CMK (cell line): ENCODE data around the gene PACRG.

ENCODE experiments used
- DNase-seq: peaks from one replicate; pipeline ENCODE4 v3.0.0-alpha.2; 2010; ENCODE audit warnings: low read depth

Gene PACRG

DNA sequence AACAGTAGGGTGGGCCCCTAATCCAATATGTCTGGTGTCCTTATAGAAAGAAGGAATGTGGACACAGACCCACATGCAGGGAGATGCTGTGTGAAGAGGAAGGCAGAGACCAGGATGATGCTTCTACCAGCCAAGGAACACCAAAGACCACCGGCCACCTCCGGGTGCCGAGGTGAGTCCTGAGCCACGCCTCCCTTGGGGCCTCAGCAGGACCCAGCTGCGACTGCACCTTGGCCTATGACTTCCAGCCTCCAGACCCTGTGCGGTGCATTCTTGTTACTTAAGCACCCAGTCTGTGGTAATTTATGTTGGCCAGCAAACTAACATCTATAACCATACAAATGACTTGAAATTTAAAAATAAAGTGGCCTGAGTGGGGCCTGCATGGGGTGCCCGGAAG, 607.3 kb downstream of the PACRG start:
- no peak for DNase-seq

DNA sequence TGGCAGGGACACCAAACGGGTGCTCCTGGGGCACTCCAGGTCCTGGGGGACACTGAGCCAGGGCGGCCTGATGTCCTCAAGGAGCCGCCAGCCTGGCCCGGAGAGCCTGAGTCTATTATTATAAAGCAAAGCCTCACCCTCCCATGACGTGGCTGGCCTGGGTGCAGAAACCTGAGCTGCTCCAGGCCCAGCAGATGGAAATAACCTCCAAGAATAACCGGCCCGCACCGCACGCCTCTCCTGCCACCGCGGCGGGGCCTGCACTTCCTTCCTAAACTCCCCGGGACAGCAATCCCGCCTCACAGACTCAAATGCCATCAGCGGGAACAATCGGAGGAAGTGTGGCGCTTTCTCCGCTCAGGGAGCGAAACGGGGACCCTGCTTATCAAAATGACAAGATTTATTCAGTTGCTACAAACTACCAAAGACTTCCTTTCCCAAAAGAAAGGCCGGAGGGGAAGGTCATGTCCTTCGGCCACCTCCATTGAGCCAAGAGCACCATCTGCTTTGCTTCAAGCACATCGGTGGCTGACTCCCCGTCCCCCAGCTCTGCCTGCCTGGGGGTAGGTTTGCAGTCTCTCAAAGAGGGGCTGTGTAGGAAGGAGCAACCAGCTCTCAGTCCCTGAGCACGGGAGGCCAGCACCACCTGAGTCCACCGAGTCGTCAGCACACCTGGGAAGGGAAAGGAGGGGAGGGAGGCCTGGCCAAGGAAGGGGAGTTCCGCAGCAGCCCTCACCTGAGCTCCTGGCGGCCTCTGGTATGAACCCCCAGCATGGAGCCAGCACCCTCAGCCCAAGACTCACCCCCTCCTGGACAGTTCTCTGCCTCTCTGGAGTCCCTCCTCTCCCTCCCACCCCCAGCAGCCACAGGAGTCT, 608.1 kb downstream of the PACRG start:
- no peak for DNase-seq

DNA sequence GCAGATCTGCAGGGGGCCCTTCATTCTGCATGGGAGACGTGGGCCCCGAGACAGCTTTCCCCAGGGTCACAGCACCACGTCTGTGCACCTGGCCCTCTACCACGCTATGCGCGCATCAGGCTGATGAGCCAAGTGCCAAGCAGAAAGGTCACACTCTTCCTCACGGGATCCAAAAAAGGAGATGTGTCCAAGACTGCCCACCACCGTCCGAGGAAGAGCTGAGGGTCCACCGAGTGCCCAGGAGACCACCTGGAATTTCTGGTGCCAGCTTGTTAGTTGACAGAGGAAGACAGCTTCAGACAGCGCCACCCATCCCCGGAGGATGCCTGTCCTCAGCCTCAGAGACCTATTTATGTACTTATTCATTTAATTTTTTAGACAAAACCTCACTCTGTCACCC, 609.2 kb downstream of the PACRG start:
- no peak for DNase-seq

DNA sequence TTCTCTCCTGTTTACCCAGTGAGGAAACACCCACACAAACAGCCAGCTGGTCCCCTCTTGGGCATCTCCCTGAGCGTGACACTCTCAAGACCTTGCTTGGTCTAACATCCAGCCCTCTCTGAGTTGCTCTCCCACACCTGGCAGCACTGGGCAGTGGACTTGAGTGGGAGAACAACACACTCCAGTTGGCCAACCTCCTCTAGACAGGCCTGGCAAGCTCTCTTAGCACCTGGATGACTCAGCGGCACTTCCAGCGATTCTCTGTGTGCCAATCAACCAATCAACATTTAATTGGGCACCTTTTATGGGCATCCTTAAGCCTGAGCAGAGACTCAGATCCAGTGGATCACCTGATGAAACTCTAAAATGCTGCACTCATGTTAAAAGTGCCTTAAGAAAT, 610.2 kb downstream of the PACRG start:
- DNase-seq, result no peak

DNA sequence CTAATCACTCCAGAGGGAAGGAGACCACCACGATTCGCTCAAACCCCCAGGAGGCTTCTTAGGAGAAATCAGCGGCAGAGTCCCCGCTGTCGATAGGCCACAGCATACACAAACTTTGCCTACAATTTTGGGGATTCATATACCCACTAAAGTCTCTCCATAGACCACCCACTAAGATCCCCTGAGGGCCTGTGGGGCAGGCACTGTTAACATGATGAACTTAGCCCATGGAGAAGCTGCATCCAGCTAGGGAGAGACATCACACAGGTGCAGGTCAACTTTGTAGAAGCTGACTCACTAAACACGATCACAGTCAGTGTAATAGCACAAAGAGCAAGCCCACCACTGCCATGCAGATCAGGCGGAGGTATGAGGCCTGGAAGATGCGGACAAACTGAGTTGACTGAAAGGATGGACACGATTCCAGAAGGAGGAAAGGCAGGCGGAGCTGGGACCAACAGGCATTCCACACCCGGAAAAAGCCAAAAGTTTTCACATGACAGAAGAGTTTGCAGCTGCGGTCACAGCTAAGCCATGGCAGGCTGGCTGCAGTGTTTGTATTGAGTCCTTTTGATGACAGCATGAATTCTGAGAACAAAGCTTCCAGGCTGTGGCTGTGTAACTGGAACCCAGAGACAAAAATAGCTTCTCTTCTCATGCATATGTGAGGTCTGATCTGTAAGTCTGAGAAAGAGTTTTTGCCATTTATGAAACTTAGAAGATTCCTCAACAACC, 611.1 kb downstream of the PACRG start:
- no peak for DNase-seq

DNA sequence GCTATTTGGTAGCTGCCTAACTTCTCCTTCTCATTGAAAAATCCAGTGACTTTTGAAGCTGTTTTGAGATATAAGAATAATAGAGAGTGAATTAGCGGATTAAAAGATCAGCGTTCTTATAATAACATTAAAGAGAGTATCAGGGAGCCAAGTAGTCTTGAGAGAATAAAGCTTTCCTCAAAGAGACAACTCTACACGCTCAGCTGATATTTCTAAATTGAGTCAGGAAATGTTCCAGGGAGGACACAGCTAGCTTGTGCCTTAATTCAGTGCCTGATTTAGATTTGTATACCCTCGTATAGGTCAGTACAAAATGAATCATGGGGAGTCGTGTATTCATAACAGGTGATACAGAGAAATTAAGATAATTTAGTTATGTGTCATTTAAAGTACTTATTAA, 611.7 kb downstream of the PACRG start:
- DNase-seq, result no peak

DNA sequence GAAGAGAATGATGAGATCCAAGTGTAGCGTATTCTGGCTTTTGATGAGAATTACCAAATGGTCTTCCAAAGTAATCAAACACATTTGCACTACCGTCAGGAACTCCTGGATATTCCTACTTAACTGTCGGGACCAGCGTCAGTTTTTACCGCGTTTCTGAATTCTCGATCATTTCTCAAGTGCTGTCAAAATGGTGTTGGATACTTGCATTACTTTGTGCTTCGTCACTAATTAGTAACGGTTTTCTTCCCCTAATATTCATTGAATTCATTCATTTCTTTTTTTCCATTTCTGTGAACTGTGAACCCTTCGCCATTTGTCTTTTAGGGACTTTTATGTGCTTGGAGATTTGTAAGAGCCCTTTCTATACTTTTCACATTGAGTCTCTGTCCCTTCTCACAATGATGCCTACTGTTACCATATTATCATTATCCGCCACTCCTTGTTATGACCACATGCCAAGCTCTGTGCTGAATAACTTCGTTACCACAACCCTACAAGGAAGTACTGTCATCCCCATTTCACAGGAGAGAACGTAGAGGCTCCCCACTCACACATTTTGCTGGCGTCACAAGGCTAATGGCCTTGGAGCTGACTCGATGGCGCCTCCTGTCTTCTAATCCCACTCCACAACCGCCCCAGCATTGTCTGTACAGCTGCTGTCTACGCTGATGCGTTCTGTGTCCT, 612.6 kb downstream of the PACRG start:
- no peak for DNase-seq

DNA sequence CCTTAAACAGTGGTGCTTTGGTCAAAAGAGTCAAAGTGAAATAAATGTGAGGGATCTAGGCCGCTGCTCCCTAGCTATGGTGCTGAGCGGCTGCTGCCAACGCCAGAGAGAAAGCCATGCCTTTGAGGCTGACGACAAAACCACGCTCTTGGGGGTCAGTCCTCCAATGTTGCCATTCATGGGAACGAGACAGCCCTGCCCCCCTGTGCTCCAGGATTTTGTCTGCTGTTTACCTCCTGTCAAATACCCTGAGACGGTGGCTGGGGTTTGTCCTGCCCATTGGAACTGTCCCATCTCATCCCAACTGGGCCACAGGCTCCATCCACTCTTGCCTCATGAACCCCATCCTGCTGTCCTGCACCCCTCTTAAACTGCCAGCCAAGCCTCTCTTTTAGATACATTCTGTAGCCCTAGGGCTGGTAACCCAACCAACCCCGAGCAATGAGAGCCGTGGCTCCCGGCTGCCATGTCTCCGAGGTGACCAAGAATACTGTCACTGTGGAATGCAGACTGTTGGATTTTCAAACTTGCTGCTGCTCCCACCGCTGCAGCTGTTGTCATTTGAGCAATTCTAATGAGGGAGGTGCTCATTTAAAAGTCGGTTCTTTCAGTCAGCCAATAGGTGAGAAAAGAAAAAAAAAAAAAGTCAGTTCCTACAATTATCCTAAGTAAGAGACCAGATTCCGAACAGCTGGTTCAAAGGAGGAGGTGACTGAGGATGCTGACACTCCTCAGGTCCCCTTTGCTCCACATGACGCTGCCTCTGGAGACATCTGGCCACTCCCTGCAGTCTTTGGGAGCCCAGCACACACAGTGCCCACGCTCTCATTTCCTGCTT, 613.7 kb downstream of the PACRG start:
- DNase-seq, result no peak

DNA sequence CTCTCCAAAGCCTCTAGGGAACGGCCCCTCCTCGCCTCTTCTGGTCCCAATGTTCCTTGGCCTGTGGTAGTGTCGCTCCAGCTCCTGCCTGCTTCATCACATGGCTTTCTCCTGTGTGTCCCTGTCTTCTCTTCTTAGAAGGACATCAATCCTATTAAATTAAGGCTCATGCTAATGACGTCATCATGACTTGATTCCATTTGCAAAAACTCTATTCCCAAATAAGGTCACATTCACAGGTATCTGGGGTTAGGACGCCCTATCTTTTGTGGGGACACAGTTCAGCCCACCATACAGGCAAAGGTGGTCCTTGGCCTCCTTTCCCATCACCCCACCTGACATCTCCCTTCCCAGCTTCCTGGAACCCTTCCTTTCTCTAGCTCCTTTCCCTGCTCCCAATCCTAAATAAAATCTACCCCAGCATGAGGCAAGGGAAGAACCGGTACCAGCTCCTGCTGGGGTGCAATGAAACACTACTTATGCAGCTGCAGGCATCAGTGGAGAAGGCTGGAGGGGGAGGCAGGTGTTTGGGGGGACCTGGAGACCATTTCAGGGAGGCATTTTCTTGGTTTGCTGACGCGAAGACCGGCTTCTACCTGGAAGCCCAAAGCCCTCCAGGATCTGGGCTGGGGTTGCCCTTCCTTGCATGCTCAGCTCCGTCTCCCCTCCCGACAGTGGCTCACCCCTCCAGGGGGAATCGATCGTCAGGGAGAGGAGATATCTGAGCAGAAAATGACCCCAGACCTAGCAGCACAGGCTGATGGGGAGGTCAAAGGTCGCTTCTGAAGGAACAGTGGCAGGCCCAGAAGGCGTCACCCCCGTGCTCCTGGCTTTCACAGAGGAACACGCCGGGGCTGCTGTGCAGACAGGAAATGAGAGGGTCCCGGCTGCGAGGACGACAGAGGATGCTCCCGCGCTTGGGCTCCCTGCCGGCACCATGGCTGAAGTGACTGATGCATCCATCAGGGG, 615.1 kb downstream of the PACRG start:
- no peak for DNase-seq

DNA sequence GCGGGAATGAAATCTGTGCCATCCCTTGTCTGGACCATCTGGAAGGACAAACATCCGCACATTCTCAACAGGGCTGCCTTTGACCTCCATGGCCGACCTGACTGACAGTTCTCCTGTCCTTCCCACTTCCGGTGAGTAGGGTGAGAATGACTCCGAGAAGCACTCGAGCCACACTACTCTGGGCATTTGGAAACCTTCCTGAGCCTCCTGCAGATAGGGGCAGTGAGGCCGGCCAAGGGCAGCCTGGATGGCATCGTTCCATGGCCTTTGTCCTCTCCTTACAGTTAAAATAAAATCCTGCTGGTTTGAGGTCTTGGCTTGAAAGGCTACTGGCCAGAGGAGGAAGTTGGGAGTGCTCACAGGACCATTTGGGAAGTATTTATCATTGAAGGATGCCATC, 615.8 kb downstream of the PACRG start:
- no peak for DNase-seq

DNA sequence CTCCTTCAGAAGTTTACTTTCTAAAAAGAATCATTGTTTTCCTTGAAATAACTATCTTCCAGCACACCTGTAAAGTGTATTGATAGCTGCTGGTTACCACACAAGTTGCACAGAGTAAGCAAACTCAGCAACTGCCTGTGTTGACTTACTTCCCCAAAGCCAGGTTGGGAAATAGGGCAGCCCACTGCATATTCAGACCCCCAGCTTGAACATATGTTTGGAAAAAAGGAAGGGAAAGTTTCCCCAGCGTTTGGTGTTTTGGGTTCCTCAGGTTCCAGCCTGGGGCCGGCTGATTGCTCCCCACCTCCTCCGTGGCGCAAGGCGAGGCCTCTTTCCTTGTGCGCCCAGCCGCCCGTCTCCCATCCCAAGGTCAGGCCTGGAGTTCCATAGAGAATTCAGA, 616.6 kb downstream of the PACRG start:
- no peak for DNase-seq

DNA sequence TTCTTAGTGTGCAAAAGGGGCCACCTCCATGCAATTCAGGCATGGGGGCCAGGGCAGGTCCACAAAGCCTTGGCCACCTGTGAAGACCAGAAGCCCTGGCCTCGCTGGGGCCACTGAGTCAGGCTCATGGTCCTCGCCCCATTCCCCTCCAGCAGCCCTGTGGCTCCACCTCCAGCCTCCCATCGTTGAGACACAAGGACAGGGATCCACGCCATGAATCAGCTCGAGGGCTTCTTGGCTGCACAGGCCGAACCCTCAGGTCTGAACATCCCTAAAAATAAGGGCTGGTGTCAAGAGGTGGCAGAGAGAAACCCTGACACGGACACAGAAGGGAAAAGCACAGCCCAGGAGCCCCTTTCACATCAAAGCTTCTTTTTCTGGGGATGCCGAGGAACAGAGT, 618.2 kb downstream of the PACRG start:
- no peak for DNase-seq

DNA sequence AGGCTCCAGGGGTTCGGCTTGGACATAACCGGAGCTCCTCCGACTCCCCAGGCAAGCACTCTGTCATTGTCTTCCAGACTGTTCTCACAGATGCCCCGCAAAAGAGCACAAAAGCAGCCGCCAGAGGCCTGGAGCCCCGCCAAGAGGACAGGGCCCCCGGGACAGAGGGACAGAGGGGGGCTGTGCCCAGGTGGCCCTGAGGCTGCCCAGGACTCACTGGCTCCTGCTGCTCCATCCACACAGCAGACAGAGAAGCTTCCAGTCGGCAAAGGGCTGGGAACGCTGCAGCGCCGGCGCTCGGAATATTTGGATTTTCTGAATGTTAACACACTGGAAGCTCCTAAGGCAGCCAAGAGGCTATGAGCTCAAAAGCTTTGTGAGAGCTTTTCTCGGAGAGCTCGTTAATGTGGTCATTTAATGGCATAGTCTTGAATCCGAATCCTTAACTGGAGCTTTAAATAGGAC, 618.8 kb downstream of the PACRG start:
- no peak for DNase-seq

DNA sequence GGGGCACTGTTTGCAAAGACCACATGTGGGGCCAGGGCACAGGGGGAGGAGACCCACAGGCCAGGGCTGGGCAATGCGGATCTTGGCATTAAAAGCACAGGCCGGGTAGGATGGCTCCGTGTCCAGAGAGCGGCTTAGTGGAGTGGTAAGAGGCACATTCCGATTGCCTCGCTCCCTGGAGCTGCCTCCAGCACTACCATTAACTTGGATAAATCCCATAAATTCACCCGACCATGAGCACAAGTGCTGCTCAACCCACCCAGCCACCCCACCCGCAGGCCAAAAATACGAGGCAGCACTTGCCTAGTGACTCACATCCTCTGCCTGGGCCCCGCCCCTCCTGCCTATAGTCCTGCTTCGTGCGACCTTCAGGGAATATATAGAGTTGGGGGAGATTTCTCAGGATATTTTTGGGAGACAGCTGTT, 619.3 kb downstream of the PACRG start:
- no peak for DNase-seq

DNA sequence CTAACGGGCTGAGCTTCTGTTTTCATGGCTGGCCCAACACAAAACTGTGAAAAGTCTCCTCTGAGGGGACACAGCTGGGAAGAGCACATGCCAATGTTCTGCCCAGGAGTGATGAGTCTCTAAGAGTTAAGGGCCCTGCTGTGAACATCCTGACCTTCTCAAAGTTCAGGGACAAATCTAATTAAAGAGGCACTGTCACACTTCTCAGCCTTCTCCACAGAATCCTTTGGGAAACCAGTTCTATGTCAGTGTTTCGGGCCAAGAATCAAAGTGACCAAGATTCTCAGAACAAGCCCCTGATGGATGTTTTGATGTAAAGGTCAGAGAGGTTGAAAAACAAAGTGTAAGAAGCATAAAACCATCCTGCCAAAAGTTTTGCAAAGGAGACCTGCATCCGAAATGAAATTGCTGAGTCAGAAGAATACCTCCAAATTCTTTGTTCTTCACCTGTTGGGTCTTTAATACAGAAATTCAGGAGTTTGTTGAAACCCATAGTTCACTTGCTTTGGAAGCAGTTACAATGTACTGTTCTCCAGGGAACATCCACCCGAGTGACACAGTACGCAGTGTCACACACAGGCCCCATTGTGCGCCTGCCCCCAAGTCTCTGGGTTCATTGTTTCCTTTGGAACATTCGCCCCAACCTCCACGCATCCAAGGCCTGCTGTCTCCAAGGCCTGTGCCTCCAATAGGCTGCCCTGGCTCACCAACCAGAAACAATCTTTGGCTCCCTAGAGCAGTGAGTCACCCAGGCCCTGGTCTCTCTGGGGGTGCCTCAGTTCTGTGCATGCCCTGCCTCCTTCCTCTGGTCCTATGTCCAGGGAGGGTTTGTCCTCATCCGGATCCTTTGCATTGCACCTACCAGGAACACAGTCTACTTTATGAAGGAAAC, 621.3 kb downstream of the PACRG start:
- DNase-seq, result no peak

DNA sequence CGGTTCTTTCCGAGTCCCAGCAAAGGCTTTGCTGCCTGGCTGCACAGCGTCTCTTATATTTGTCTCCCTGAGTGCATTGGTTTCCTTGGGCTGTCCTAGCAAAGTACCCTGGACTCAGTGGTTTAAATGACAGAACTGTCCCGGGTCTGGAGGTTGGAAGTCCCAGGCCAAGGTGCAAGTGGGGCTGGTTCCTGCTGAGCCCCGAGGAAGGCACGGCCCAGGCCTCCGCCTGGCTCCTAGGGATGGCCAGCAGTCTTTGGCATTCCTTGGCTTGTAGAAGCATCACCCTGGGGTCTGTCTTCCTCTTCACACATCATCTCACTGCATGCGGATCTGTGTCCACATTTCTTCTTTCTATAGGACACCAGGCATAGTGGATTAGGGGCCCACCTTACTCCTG, 621.9 kb downstream of the PACRG start:
- DNase-seq, result no peak

DNA sequence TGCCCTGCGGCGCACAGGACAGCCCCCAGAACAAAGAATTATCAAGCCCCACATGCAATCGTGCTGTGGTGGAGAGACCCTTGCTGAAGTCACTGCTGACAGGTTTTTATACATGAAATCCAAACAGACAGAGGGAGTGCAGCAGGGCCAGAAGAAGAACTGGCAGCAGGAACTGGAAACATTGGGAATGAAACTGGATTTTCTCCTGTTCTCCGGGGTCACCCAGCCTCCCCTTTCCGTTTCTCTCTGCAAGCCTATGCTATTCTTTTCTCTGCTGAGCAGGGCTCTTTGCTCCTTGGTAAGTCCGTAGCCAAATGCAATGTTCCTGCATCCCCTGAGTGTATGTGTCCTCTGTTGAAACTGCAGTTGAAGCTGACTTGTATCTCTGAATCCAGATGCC, 623.2 kb downstream of the PACRG start:
- DNase-seq, result no peak

DNA sequence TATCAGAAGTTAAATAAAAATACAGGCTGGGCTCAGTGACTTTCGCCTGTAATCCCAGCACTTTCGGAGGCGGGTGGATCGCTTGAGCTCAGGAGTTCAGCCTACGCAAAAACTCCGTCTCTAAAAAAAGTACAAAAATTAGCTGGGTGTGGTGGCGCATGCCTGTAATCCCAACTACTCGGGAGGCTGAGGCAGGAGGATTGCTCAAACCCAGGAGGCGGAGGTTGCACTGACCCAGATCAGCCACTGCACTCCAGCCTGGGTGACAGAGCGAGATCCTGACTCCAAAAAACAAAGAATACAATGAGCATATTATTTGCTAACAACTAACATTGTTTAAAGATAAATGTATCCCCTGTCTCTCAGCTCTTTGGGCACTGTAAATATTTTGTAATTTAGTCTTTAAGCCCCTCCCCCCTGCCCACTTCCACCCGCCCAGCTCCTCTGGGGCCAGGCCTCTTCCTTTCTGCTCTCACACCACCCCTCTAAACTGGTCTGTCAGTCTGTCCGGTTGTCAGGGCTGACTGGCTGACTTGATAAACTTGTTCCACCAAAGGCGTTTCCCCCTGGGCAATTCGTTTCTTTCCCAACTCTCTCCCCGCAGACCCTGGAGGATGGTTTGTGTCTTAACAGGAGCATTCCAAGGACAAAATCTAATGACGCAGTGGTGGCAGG, 624.4 kb downstream of the PACRG start:
- DNase-seq, result no peak

DNA sequence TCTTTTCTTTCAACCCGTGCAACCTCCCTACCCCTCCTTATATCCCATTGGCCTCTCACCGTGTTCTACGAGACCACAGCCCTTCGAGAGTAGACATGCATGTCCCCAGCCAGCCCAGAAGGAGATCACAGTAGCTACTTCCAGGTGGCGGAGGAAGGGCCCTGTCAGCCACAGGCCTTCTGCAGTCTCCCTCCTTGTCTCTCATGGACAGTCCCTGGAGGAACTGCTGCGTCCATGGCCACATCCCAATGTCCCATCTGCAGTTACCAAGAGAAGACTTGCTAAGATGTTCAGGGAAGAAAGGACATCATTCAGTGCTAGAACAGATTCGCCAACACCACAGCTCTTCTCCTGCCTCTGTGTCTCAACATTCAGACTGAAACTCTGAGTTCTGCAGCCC, 625.2 kb downstream of the PACRG start:
- DNase-seq, result no peak
